GM12891 (cell line): ENCODE measurements around the gene DUS3L.
"Not testable (repeated sequence)": the region's sequence is repeated elsewhere in the genome, so short reads cannot be mapped to it uniquely, and the experiment has no call there.

Experiments used
- DNase-seq: peaks from one replicate; pipeline ENCODE4 v3.0.0; 2011; ENCODE audit warnings: low spot score; ENCODE audit not compliant: insufficient read length
- FAIRE-seq: peaks from 2 replicates; lab custom pipeline; 2011; peaks lifted over from hg19 to GRCh38; lab: Jason Lieb, UNC
- PAX5 ChIP-seq: IDR thresholded peaks from 2 replicates; pipeline ENCODE4 v1.6.1; 2011; ENCODE audit warnings: low read length, moderate library complexity, mild to moderate bottlenecking; ENCODE audit not compliant: insufficient read depth, severe bottlenecking
- POLR2A ChIP-seq: IDR thresholded peaks from 2 replicates; pipeline ENCODE4 v1.6.1; 2011; ENCODE audit warnings: low read depth, low read length, control low read depth
- POLR2AphosphoS5 ChIP-seq: IDR thresholded peaks from 2 replicates; pipeline ENCODE4 v1.6.1; 2011; ENCODE audit warnings: low read depth, low read length, control low read depth
- POU2F2 ChIP-seq: IDR thresholded peaks from 2 replicates; pipeline ENCODE4 v1.6.1; 2011; ENCODE audit warnings: low read depth, mild to moderate bottlenecking, control low read depth, low read length, moderate library complexity
- SPI1 ChIP-seq: IDR thresholded peaks from 2 replicates; pipeline ENCODE4 v1.6.1; 2011; ENCODE audit warnings: low read depth, low read length, control low read depth
- TAF1 ChIP-seq: IDR thresholded peaks from 2 replicates; pipeline ENCODE4 v1.6.1; 2011; ENCODE audit warnings: low read depth, low read length, control low read depth

Gene DUS3L

GRCh38 chr19:5787409-5788182 lies 3.4 kb downstream of the DUS3L start:
- FAIRE-seq (no peak), DNase-seq (no peak)
- TF ChIP-seq POU2F2 (no peak), SPI1 (no peak), PAX5 (no peak), TAF1 (no peak), POLR2AphosphoS5 (no peak), POLR2A (no peak)

GRCh38 chr19:5786593-5787408 lies 4.2 kb downstream of the DUS3L start:
- FAIRE-seq (no peak), DNase-seq (no peak)
- TF ChIP-seq POLR2A (no peak), POLR2AphosphoS5 (no peak), TAF1 (no peak), POU2F2 (no peak), SPI1 (no peak), PAX5 (no peak)

- no peak for FAIRE-seq
- no peak for DNase-seq
- TF ChIP-seq PAX5: no peak
- TF ChIP-seq POLR2A: no peak
- no peak for TF ChIP-seq POLR2AphosphoS5
- no peak for TF ChIP-seq POU2F2
Observed at GRCh38 chr19:5785423-5785822, 5.5 kb downstream of the DUS3L start.

GRCh38 chr19:5784581-5785147 lies 6.3 kb downstream of the DUS3L start, which contains the start of gene PRR22:
TSS of gene PRR22 (minus strand) at chr19:5784746. CDS start at chr19:5784660, 86 bp downstream.
- no peak for FAIRE-seq

GRCh38 chr19:5782945-5783919 lies 7.7 kb downstream of the DUS3L start:
- DNase-seq (no peak), FAIRE-seq (no peak)
- no peak for TF ChIP-seq TAF1
- no peak for TF ChIP-seq POLR2AphosphoS5
- TF ChIP-seq PAX5: no peak
- no peak for TF ChIP-seq POLR2A
- no peak for TF ChIP-seq SPI1
- no peak for TF ChIP-seq POU2F2

More at GRCh38 chr19:5784581-5785147, 6.3 kb downstream of the DUS3L start, which contains the start of gene PRR22:
- DNase-seq: no peak
- TF ChIP-seq SPI1 (no peak), PAX5 (no peak), POU2F2 (no peak), TAF1 (no peak), POLR2A (no peak), POLR2AphosphoS5 (no peak)

GRCh38 chr19:5782322-5782721 lies 8.6 kb downstream of the DUS3L start:
- FAIRE-seq: no peak
- DNase-seq: no peak
- no peak for TF ChIP-seq POLR2AphosphoS5
- TF ChIP-seq TAF1: no peak
- TF ChIP-seq SPI1: no peak
- TF ChIP-seq POLR2A: no peak
- no peak for TF ChIP-seq POU2F2
- TF ChIP-seq PAX5: no peak

GRCh38 chr19:5780916-5781315 lies 10.0 kb downstream of the DUS3L start:
- not testable (repeated sequence) for DNase-seq, FAIRE-seq

GRCh38 chr19:5778402-5778801 lies 12.6 kb downstream of the DUS3L start:
- no peak for TF ChIP-seq PAX5
- TF ChIP-seq POLR2A: no peak
- TF ChIP-seq SPI1: no peak
- no peak for TF ChIP-seq POLR2AphosphoS5
- TF ChIP-seq TAF1: no peak
- TF ChIP-seq POU2F2: no peak
- no peak for FAIRE-seq

More at GRCh38 chr19:5778402-5778801, 12.6 kb downstream of the DUS3L start:
- no peak for DNase-seq
